Esophagus squamous epithelium (tissue), 5 donors: Measurements from ENCODE around the gene COL4A1. TPM values are rescaled to one million over a fixed set of nuclear protein-coding genes. Genes with fewer than 3 reads are reported as not detected.

Experiments used
- DNase-seq: peaks from one replicate; lab custom pipeline; 2025; lab: John Stamatoyannopoulos, UW
- H3K27ac ChIP-seq, 4 donors: fragments of 200-600 bp; sonication (generic); one replicate each; pipeline ENCODE4 v1.5.1; 2016 to 2019; ENCODE audit warnings: mild to moderate bottlenecking in 1 of 4
- H3K27me3 ChIP-seq, 4 donors: fragments of 200-600 bp; sonication (generic); 1 replicate in 3 of 4; 2 replicates in 1 of 4; pipeline versions ENCODE4 v1.5.1 to v1.6.0; 2017 to 2021; ENCODE audit warnings: antibody characterized with exemption in 1 of 4
- H3K36me3 ChIP-seq, 3 donors: fragments of 200-600 bp; sonication (generic); one replicate each; pipeline ENCODE4 v1.5.1; 2016 to 2019
- H3K4me1 ChIP-seq, 3 donors: fragments of 200-600 bp; sonication (generic); one replicate each; pipeline ENCODE4 v1.5.1; 2017 to 2019
- H3K4me3 ChIP-seq, 4 donors: fragments of 200-600 bp; sonication (generic); 1 replicate in 3 of 4; 2 replicates in 1 of 4; pipeline ENCODE4 v1.5.1; 2016 to 2019; ENCODE audit warnings: mild to moderate bottlenecking in 2 of 4, moderate library complexity in 1 of 4
- H3K9me3 ChIP-seq, 3 donors: fragments of 200-600 bp; sonication (generic); one replicate each; pipeline ENCODE4 v1.5.1; 2016 to 2019
- CTCF ChIP-seq, 6 experiments: fragments of 450-650 bp in 4 of 6; fragments of 200-600 bp in 2 of 6; sonication (generic) in 2 of 6; IDR thresholded peaks; one replicate each; pipeline ENCODE4 v1.5.1; 2016 to 2019; ENCODE audit warnings: antibody characterized with exemption in 6 of 6, mild to moderate bottlenecking in 4 of 6, moderate library complexity in 4 of 6
- POLR2A ChIP-seq, 4 donors: fragments of 450-650 bp; IDR thresholded peaks; one replicate each; pipeline ENCODE4 v1.6.1; 2017; ENCODE audit warnings: antibody characterized with exemption in 4 of 4, mild to moderate bottlenecking in 4 of 4, moderate library complexity in 3 of 4
- WGBS, 2 donors: methylation state at CpG; one replicate each; pipeline ENCODE4 v1.1.5; 2018; 5-methylcytosine and 5-hydroxymethylcytosine counted together
- intact Hi-C: fragments of 100-400 bp; cut with DNase I; formaldehyde crosslinking; loops from one replicate; pipeline ENCODE4 v1.15.0; 2022
- total RNA-seq, 4 donors: library from RNA; depleted of rRNA; stranded (reverse); fragments of >200 nt; gene quantifications; one replicate each; pipeline ENCODE4 v1.1.0, GENCODE V29; 2016
- donor health status: DM: yes; HTN: yes; CAD: no.

Gene COL4A1
- total RNA-seq, 4 donors from 2014 or later: 8.9 to 97.1 (median 40.2) TPM

GRCh38 chr13:110272227-110272626 lies 34.7 kb downstream of the COL4A1 start:
- Histone ChIP-seq H3K36me3 (no peaks in the 10 kb centered on the region), H3K27ac (no peak overlapping the region), H3K4me1 (peaks cover 0 to 49% (median 8%) of the 10 kb centered on the region in 3 donors), H3K9me3 (no peaks in the 10 kb centered on the region), H3K4me3 (no peak overlapping the region), H3K27me3 (no peaks in the 10 kb centered on the region)
- no peak for DNase-seq
- intact Hi-C loops: no loop called here
- 76 to 85% methylated on average over 5 of the region's 5 CpGs for WGBS, 2 donors
- TF ChIP-seq POLR2A (IDR thresholded peaks at IDR 0.05) (no peak), CTCF (IDR thresholded peaks at IDR 0.05) (no peak)

DNA sequence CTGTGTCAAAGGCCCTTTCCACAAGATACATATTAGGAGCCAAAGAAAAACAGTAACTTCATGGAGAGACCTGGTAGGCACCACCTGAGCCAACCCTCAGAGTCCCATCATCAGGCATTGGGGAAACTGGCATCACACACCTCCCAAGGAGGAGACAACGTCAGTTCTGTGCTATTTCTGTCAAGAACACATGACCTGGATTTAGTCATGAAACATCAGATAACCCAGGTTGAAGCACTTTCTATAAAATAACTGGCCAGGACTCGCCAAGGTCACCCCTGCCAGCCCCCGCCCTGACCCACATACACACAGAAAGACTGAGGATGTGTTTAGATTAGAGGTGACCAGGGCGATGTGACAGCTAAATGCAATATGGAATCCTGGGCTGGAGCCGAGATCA lies 35.6 kb downstream of the COL4A1 start:
- no peak for DNase-seq
- no peak for TF ChIP-seq POLR2A (IDR thresholded peaks at IDR 0.05)
- TF ChIP-seq CTCF (IDR thresholded peaks at IDR 0.05): no peak
- intact Hi-C loops: no loop called here
- H3K4me1 ChIP-seq: peaks cover 0 to 49% (median 1%) of the 10 kb centered on the region in 3 donors
- no peak overlapping the region for H3K27ac ChIP-seq
- WGBS, 2 donors: 68 to 69% methylated on average over 4 to 5 of the region's 5 CpGs
- H3K27me3 ChIP-seq: no peaks in the 10 kb centered on the region
- no peaks in the 10 kb centered on the region for H3K36me3 ChIP-seq
- no peak overlapping the region for H3K4me3 ChIP-seq
- no peaks in the 10 kb centered on the region for H3K9me3 ChIP-seq

DNA sequence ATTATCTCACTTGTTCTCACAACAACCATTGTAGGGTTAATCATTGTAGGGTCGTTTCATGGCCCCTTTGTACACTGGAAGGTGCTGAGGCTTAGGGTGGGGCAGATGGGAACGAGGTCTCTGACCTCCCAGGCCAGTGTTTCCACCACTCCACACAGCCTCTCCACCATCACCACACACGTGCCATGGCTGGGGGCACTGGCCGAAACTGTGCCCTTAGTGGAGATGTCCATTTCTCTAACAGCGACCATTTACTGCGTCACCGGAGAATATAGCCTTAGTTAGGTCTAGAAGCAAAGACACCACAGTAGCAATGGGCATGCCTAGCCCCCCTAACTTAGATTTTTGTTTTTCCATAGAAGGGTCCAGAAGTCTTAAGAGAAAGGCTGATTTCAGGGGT lies 36.5 kb downstream of the COL4A1 start:
- no peak overlapping the region for H3K4me3 ChIP-seq
- intact Hi-C loops: no loop called here
- H3K9me3 ChIP-seq: no peaks in the 10 kb centered on the region
- peaks cover 0 to 49% (median 0%) of the 10 kb centered on the region in 3 donors for H3K4me1 ChIP-seq
- TF ChIP-seq CTCF (IDR thresholded peaks at IDR 0.05) (no peak), POLR2A (IDR thresholded peaks at IDR 0.05) (no peak)
- no peak for DNase-seq
- no peaks in the 10 kb centered on the region for H3K36me3 ChIP-seq
- no peak overlapping the region for H3K27ac ChIP-seq
- WGBS, 2 donors: 72 to 74% methylated on average over 7 of the region's 7 CpGs
- H3K27me3 ChIP-seq: no peaks in the 10 kb centered on the region

- intact Hi-C loops: no loop called here
Measured at GRCh38 chr13:110269509-110270185, 37.3 kb downstream of the COL4A1 start.

More at GRCh38 chr13:110269509-110270185, 37.3 kb downstream of the COL4A1 start:
- H3K27ac ChIP-seq: no peak overlapping the region
- no peaks in the 10 kb centered on the region for H3K27me3 ChIP-seq
- DNase-seq: no peak
- no peaks in the 10 kb centered on the region for H3K36me3 ChIP-seq
- H3K4me1 ChIP-seq: peaks cover 0 to 52% (median 4%) of the 10 kb centered on the region in 3 donors
- no peak overlapping the region for H3K4me3 ChIP-seq
- H3K9me3 ChIP-seq: no peaks in the 10 kb centered on the region
- 74 to 87% methylated on average over 14 of the region's 14 CpGs for WGBS, 2 donors
- no peak for TF ChIP-seq POLR2A (IDR thresholded peaks at IDR 0.05)
- TF ChIP-seq CTCF (IDR thresholded peaks at IDR 0.05): no peak
